Liver (tissue), 9 donors: ENCODE measurements around the gene NKX1-2. TPM values are rescaled to one million over a fixed set of nuclear protein-coding genes. Genes with fewer than 3 reads are reported as not detected.

ENCODE experiments used
- DNase-seq: peaks from one replicate; pipeline ENCODE4 v3.0.0-alpha.2; 2017; ENCODE audit warnings: low spot score
- H3K27ac ChIP-seq, 2 donors: one replicate each; pipeline ENCODE4 v1.7.0; 2013; ENCODE audit warnings: inconsistent platforms in 2 of 2, low read length in 2 of 2, control low read depth in 1 of 2, low read depth in 1 of 2, mild to moderate bottlenecking in 1 of 2
- H3K27me3 ChIP-seq, 4 donors: one replicate each; pipeline versions ENCODE4 v1.6.1 to v1.7.0; 2013; ENCODE audit warnings: low read length in 3 of 4, inconsistent platforms in 1 of 4, mild to moderate bottlenecking in 1 of 4, moderate library complexity in 1 of 4; ENCODE audit not compliant: control insufficient read depth in 4 of 4, insufficient read depth in 4 of 4
- H3K36me3 ChIP-seq, 4 donors: one replicate each; pipeline versions ENCODE4 v1.6.1 to v1.7.0; 2013; ENCODE audit warnings: low read length in 3 of 4, mild to moderate bottlenecking in 3 of 4, low read depth in 1 of 4, moderate library complexity in 1 of 4; ENCODE audit not compliant: control insufficient read depth in 4 of 4, insufficient read depth in 3 of 4
- H3K4me1 ChIP-seq, 4 donors: one replicate each; pipeline versions ENCODE4 v1.6.1 to v1.7.0; 2013; ENCODE audit warnings: low read length in 3 of 4, mild to moderate bottlenecking in 3 of 4, moderate library complexity in 1 of 4; ENCODE audit not compliant: control insufficient read depth in 4 of 4, insufficient read depth in 4 of 4
- H3K4me3 ChIP-seq, 3 donors: one replicate each; pipeline versions ENCODE4 v1.6.1 to v1.7.0; 2013; ENCODE audit warnings: low read length in 3 of 3, control low read depth in 1 of 3, low read depth in 1 of 3, mild to moderate bottlenecking in 1 of 3
- H3K9ac ChIP-seq, 2 donors: one replicate each; pipeline ENCODE4 v1.7.0; 2013; ENCODE audit warnings: low read length in 2 of 2, mild to moderate bottlenecking in 2 of 2, moderate library complexity in 2 of 2, control low read depth in 1 of 2, low read depth in 1 of 2
- H3K9me3 ChIP-seq, 4 donors: one replicate each; pipeline versions ENCODE4 v1.6.1 to v1.7.0; 2013; ENCODE audit warnings: low read length in 3 of 4; ENCODE audit not compliant: control insufficient read depth in 4 of 4
- CTCF ChIP-seq: fragments of 150-350 bp; IDR thresholded peaks from 2 replicates; pipeline ENCODE4 v1.5.1; 2017; ENCODE audit warnings: improper control_type of control experiment, low read depth, low read length; ENCODE audit not compliant: missing input control
- FOXA1 ChIP-seq: IDR thresholded peaks from 2 replicates; pipeline ENCODE4 v1.6.1; 2016; ENCODE audit warnings: antibody characterized with exemption
- GABPA ChIP-seq, 2 donors: IDR thresholded peaks in 1 of 2; conservative IDR thresholded peaks in 1 of 2; 2 replicates each; pipeline ENCODE4 v1.6.1; 2016; ENCODE audit warnings: antibody characterized with exemption in 2 of 2, mild to moderate bottlenecking in 1 of 2, moderate library complexity in 1 of 2
- HNF4A ChIP-seq, 2 donors: conservative IDR thresholded peaks; 2 replicates each; pipeline ENCODE4 v1.6.1; 2016; ENCODE audit warnings: antibody characterized with exemption in 2 of 2, mild to moderate bottlenecking in 2 of 2
- HNF4G ChIP-seq: IDR thresholded peaks from 2 replicates; pipeline ENCODE4 v1.6.1; 2016; ENCODE audit warnings: antibody characterized with exemption
- JUND ChIP-seq, 2 donors: IDR thresholded peaks; 2 replicates each; pipeline ENCODE4 v1.6.1; 2016; ENCODE audit warnings: antibody characterized with exemption in 2 of 2
- RAD21 ChIP-seq, 2 donors: IDR thresholded peaks; 2 replicates each; pipeline ENCODE4 v1.6.1; 2016; ENCODE audit warnings: antibody characterized with exemption in 2 of 2, mild to moderate bottlenecking in 2 of 2
- REST ChIP-seq: IDR thresholded peaks from 2 replicates; pipeline ENCODE4 v1.6.1; 2016; ENCODE audit warnings: antibody characterized with exemption, mild to moderate bottlenecking
- RXRA ChIP-seq, 2 donors: IDR thresholded peaks; 2 replicates each; pipeline ENCODE4 v1.6.1; 2017 to 2018; ENCODE audit warnings: antibody characterized with exemption in 2 of 2, mild to moderate bottlenecking in 1 of 2
- SP1 ChIP-seq: IDR thresholded peaks from 2 replicates; pipeline ENCODE4 v1.6.1; 2018; ENCODE audit warnings: antibody characterized with exemption, mild to moderate bottlenecking
- TAF1 ChIP-seq: conservative IDR thresholded peaks from 2 replicates; pipeline ENCODE4 v1.6.1; 2016; ENCODE audit warnings: antibody characterized with exemption, mild to moderate bottlenecking
- YY1 ChIP-seq: IDR thresholded peaks from 2 replicates; pipeline ENCODE4 v1.6.1; 2016; ENCODE audit warnings: antibody characterized with exemption, mild to moderate bottlenecking
- WGBS: extraction: QIAGEN DNeasy Blood & Tissue Kit; methylation state at CpG from one replicate; pipeline ENCODE4 v1.1.7; 2013; 5-methylcytosine and 5-hydroxymethylcytosine counted together
- polyA plus RNA-seq, 2 donors: library from polyadenylated mRNA; stranded (reverse) in 1 of 2; unstranded in 1 of 2; fragments of 200-250 nt in 1 of 2; fragments of >200 nt in 1 of 2; fragmentation: Nextera tagmentation in 1 of 2; extraction: Ambion mirVana in 1 of 2; gene quantifications; one replicate each; pipeline versions ENCODE4 v1.2.1 to v1.2.3, GENCODE V29; 2013 to 2015
- total RNA-seq, 2 donors: library from RNA; depleted of rRNA; stranded (reverse); fragments of >200 nt; gene quantifications; one replicate each; pipeline ENCODE4 v1.2.3, GENCODE V29; 2014
- TF ChIP-seq, protein P1 (sequence below): IDR thresholded peaks from 2 replicates; pipeline ENCODE4 v1.6.1; 2016; ENCODE audit warnings: antibody characterized with exemption
- TF ChIP-seq, protein P2 (sequence below): IDR thresholded peaks from 2 replicates; pipeline ENCODE4 v1.6.1; 2016; ENCODE audit warnings: antibody characterized with exemption
- donor health status: healthy.
- donor health status: healthy.
- donor health status: healthy.
- donor health status: healthy.
- donor health status: healthy.

NKX1-2 gene
- total and polyA plus RNA-seq, 4 donors, result not detected

DNA sequence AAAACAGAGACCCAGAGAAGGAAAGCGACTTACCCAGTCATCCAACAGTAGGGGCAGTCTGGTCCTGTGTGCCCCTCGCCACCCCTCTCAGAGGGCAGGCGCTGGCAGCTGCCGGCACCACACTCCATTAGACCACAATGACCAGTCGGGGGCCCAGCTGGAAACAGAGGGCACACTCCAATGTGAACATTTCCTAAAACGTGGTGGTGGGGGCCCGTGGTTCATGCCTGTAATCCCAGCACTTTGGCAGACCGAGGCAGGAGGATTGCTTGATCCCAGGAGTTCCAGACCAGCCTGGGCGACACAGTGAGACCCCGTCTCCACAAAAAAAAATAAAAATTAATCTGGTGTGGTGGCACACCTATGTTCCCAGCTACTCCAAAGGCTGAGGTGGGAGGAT is 30.2 kb downstream of the NKX1-2 start:
- DNase-seq, result no peak
- Histone ChIP-seq H3K4me1 (peaks cover 8 to 27% (median 19%) of the 10 kb centered on the region in 4 donors), H3K27ac (no peak overlapping the region), H3K9me3 (no peaks in the 10 kb centered on the region), H3K4me3 (no peak overlapping the region), H3K27me3 (peaks cover 0 to 9% (median 0%) of the 10 kb centered on the region in 4 donors), H3K9ac (no peak overlapping the region), H3K36me3 (no peaks in the 10 kb centered on the region)
- TF ChIP-seq TAF1 (no peak), GABPA (IDR thresholded peaks at IDR 0.05 in 1 of 2, conservative IDR thresholded peaks at IDR 0.05 in 1 of 2) (no peak)
- TF ChIP-seq, protein P1, sequence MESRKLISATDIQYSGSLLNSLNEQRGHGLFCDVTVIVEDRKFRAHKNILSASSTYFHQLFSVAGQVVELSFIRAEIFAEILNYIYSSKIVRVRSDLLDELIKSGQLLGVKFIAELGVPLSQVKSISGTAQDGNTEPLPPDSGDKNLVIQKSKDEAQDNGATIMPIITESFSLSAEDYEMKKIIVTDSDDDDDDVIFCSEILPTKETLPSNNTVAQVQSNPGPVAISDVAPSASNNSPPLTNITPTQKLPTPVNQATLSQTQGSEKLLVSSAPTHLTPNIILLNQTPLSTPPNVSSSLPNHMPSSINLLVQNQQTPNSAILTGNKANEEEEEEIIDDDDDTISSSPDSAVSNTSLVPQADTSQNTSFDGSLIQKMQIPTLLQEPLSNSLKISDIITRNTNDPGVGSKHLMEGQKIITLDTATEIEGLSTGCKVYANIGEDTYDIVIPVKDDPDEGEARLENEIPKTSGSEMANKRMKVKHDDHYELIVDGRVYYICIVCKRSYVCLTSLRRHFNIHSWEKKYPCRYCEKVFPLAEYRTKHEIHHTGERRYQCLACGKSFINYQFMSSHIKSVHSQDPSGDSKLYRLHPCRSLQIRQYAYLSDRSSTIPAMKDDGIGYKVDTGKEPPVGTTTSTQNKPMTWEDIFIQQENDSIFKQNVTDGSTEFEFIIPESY, result no peak
- 95% methylated on average over 10 of the region's 10 CpGs for WGBS

DNA sequence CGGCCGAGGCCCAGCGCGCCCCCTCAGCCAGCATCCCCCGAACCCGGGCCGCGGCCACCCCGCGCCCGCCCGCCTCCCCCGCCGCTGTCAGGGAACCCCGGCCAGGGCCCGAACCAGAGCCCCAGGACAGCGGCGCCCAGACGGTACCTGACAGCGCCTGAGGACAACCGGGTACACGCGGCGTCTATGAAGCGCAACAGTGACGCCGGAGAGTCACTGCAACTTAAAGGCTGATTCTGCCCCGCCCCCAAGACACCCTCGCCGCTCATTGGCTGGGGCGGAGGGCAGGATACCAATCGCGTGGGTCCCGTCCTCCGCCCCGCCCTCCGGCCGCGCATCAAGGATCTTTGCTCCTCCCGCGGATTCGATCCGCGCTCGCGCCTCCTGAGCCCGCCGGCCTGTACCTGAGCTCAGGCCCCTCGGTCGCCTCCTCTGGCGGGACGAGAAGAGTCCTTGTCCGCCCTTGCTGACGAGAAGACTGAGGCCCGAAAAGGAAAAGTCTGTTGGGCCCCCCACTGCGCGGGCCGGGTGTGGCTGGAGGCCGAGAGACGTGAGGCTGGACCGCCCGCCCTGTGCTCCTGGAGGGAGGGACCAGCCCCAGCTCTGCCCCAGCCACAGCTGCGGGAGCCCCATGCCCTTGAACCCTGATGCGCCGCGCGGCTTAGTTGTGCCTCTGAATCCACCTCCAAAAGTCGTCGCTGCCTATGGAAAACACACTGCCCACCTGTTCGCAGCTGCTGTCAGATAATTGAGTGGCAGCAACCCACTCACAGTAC is 30.9 kb downstream of the NKX1-2 start, which contains the start of gene OAT:
TSS of gene OAT (minus strand) at position 198 of the 776 bp plus-strand sequence. CDS start 6,752 bp downstream, outside the sequence.
- TF ChIP-seq RXRA (IDR thresholded peaks at IDR 0.05) (peak; percentile 17 to 26), HNF4G (peak; percentile 39), FOXA1 (no peak), SP1 (peak; percentile 85), REST (peak; percentile 86), CTCF (no peak), JUND (IDR thresholded peaks at IDR 0.05) (no peak), YY1 (peak; percentile 57), TAF1 (no peak), HNF4A (conservative IDR thresholded peaks at IDR 0.05) (peak in 1 of 2 donors; percentile 33), RAD21 (IDR thresholded peaks at IDR 0.05) (peak in 1 of 2 donors; percentile 43)
- TF ChIP-seq, protein P2, sequence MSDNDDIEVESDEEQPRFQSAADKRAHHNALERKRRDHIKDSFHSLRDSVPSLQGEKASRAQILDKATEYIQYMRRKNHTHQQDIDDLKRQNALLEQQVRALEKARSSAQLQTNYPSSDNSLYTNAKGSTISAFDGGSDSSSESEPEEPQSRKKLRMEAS, result no peak

More for the DNA sequence above, 30.9 kb downstream of the NKX1-2 start, which contains the start of gene OAT:
- peak; percentile 98 for DNase-seq
- Histone ChIP-seq H3K9me3 (no peaks in the 10 kb centered on the region), H3K27ac (peak within 1 kb of the TSS; percentile 75 to 78), H3K4me3 (peak within 1 kb of the TSS; percentile 44 to 78 (median 54)), H3K27me3 (peaks cover 0 to 9% (median 0%) of the 10 kb centered on the region in 4 donors), H3K36me3 (no peaks in the 10 kb centered on the region), H3K9ac (peak within 1 kb of the TSS in 1 of 2 donors; percentile 27), H3K4me1 (peaks cover 8 to 34% (median 26%) of the 10 kb centered on the region in 4 donors)
- WGBS, result 3% methylated on average over 70 of the region's 70 CpGs
